ENCODE measurements around the gene WDR74.

WDR74 gene

GRCh38 chr11:62881579-62882430, 42.4 kb upstream of the WDR74 start:
- H3K27ac ChIP-seq = peak overlapping the region; percentile 92
- peak; percentile 31 for TF ChIP-seq CTCF (conservative IDR thresholded peaks at IDR 0.05)

GRCh38 chr11:62880803-62881578, 41.6 kb upstream of the WDR74 start, which contains the start of gene SLC3A2:
TSS of gene SLC3A2 (plus strand) at chr11:62880896. CDS start at chr11:62881024, 128 bp downstream.
- H3K27ac ChIP-seq = peak within 1 kb of the TSS; percentile 92
- TF ChIP-seq CTCF (conservative IDR thresholded peaks at IDR 0.05) = peak; percentile 83

- TF ChIP-seq CTCF (conservative IDR thresholded peaks at IDR 0.05) = no peak
- H3K27ac ChIP-seq = peak overlapping the region; percentile 92
Measured at GRCh38 chr11:62880231-62880802, 40.9 kb upstream of the WDR74 start.

GRCh38 chr11:62879235-62879978, 40.0 kb upstream of the WDR74 start:
- peak overlapping the region; percentile 92 for H3K27ac ChIP-seq
- no peak for TF ChIP-seq CTCF (conservative IDR thresholded peaks at IDR 0.05)

- H3K27ac ChIP-seq = peak overlapping the region; percentile 92
- no peak for TF ChIP-seq CTCF (conservative IDR thresholded peaks at IDR 0.05)
Measured at GRCh38 chr11:62876712-62877111, 37.3 kb upstream of the WDR74 start.

GRCh38 chr11:62875698-62876478, 36.5 kb upstream of the WDR74 start:
- H3K27ac ChIP-seq = peak overlapping the region; percentile 92
- TF ChIP-seq CTCF (conservative IDR thresholded peaks at IDR 0.05) = 0 out of 2 replicates have a peak, but pooled peaks have one; percentile 24
